ENCODE measurements around the gene DEGS2.

The DEGS2 gene

GRCh38 chr14:100132161-100132902 lies 27.1 kb downstream of the DEGS2 start:
- DNase-seq (ENCODE audit: low spot score): no peak

DNA sequence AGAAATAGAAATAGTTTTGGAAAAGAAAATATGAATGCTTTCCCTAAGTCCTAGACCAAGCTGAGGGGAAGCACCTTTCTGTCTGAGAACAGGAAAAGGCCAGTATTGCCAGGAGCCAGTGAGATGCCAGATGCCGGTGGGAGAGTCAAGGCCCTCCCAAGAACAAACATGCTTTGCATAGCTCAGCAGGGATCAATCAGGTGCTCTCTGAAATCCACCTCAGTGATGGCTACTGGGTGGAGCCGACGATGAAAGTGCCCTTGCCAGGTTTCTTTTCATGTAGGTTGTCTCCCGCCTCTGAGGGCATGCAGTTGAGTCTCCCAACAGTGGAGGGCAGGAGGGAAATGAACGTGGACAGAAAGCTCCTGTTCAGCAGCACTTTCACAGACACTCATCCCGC lies 28.3 kb downstream of the DEGS2 start:
- peak; percentile 62 for DNase-seq (ENCODE audit: low spot score)

DNA sequence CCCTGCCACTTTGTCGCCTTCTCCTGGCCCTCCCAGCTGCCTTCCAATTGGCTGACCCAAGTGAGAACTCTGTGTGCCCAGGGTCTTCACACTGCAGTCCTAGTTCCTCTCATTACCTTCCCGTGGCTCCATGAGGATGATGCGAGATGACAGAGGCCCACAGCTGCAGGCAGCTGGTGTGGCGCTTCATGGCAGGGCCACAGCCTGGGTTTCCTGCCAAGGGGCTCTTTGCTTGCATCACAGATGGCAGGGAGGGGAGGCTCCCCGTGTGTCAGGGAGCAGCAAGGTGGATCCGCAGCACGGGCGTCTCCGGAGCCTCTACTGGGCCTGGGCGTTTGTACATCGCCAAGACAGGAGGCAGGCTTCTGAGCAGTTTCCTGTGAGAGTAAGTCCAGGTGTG lies 28.9 kb downstream of the DEGS2 start:
- DNase-seq (ENCODE audit: low spot score): no peak

GRCh38 chr14:100129161-100129589 lies 30.3 kb downstream of the DEGS2 start:
- DNase-seq (ENCODE audit: low spot score): no peak

GRCh38 chr14:100128688-100129087 lies 30.8 kb downstream of the DEGS2 start:
- no peak for DNase-seq (ENCODE audit: low spot score)

GRCh38 chr14:100127853-100128455 lies 31.5 kb downstream of the DEGS2 start:
- no peak for DNase-seq (ENCODE audit: low spot score)

DNA sequence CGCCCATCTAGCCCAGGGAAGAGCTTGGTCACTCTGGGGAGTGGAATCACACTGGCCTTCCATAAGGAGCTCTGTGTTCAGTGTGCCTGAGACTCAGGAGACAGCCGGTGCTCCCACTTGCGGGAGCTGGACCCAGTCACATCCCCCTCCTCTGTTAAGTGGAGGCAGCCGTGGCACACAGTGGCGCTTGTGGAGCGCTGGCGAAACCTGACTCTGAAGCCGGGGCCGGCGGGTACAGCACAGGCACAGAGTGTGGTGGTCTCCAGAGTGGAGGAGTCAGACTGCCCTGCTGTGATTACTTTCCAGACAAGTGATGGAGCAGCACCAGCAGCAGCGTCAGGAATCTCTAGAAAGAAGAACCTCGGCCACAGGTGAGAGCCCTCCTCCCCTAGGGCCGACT lies 33.0 kb downstream of the DEGS2 start:
- no peak for DNase-seq (ENCODE audit: low spot score)

DNA sequence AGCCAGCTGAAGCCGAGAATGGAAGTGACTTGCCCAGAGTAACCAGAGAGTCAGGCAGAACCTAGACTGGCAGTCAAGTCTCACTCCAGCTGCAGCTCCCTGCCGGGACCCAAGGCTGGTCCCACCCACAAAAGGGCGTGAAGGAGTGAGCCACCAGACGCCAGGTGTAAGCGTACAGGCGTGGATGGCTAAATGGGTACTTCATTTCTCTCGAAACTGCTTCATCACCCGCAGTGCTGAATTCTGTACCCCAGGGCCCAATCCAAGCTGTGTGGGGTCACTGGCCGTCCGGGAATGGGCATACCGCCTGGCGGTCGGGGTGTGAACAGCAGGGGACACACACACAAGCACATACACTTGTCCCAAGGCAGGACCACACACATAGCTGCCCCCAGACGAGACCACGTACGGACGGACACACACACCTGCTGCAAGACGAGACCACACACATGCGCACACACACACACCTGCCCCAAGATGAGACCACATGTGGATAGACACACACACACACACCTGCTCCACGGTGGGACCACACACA lies 34.8 kb downstream of the DEGS2 start:
- DNase-seq (ENCODE audit: low spot score): no peak

GRCh38 chr14:100123618-100124017 lies 35.8 kb downstream of the DEGS2 start:
- DNase-seq (ENCODE audit: low spot score): no peak

GRCh38 chr14:100122481-100123223 lies 36.8 kb downstream of the DEGS2 start:
- no peak for DNase-seq (ENCODE audit: low spot score)

- DNase-seq (ENCODE audit: low spot score): no peak
These were observed 37.6 kb downstream of the DEGS2 start for GRCh38 chr14:100121643-100122480.

- no peak for DNase-seq (ENCODE audit: low spot score)
These were observed 38.7 kb downstream of the DEGS2 start for GRCh38 chr14:100120522-100121269.

DNA sequence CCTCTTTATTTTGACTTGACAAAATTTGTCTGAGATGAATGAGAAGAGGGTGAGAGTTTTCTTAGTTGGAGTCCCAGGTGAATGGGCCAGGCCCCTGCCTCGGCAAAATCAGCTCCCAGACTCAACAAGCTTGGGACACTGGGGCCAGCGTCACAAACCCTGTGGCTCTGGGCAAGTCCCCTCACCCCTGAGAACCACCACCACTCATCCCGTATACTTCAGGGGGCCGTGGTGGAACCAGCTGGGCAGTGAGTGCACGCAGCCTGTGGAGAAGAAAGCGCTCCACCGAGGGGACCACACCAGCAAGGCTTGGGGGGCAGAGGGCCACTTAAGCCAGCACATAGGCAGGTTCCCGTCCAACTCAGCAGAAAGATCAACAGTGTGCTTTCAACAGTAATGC lies 40.2 kb downstream of the DEGS2 start:
- DNase-seq (ENCODE audit: low spot score): no peak

DNA sequence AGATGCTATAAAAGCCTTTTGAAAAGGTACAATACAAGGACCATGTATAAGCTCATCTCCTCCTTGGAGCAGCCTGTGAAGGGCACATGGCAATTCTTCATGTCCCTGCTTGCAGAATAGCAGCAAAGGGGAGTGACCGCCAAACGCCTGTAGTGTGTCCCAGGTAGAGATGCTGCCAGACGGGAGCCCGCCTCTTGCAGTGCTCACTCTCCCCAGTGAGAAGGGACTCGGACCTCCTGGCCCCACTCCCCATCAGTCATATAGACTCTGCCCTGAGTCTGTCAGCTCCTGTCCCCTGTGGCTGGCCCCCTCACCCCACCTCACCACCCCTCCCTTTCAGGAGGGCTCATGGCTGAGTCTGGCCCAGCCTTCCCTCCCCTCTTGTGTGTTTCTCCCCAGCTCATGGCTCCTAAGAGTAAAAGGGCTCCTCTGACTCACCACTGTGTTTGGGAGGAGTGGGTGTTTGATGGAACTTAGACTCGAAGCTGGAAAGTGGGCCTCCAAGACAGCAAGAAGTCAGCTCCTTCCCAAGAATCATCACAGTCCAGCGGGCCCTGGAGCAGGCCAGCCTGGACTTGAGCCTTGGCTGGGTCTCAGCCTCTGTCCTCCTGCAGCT lies 40.9 kb downstream of the DEGS2 start:
- no peak for DNase-seq (ENCODE audit: low spot score)

- no peak for DNase-seq (ENCODE audit: low spot score)
These were observed 41.6 kb downstream of the DEGS2 start for GRCh38 chr14:100117633-100118395.

DNA sequence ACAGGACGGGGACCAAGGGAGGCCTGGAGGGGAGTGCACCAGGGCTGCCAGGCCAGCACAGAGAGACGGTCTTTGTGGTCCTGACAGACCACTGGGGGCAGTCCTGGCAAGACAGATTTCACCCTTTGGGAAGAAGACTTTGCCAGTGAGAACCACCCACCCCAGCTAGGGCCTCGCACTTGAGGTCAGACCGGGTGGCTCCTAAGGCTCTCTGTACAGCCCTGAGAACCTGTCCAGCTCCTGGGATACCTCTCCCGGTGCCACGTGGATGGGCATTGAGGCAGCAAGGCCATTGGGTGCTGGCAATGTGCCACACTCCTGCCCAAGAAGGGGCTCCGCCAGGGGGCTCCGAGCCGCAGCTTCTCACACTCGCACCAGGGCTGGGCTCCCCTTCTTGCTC lies 42.4 kb downstream of the DEGS2 start:
- no peak for DNase-seq (ENCODE audit: low spot score)

GRCh38 chr14:100116134-100116533 lies 43.3 kb downstream of the DEGS2 start:
- DNase-seq (ENCODE audit: low spot score): no peak

DNA sequence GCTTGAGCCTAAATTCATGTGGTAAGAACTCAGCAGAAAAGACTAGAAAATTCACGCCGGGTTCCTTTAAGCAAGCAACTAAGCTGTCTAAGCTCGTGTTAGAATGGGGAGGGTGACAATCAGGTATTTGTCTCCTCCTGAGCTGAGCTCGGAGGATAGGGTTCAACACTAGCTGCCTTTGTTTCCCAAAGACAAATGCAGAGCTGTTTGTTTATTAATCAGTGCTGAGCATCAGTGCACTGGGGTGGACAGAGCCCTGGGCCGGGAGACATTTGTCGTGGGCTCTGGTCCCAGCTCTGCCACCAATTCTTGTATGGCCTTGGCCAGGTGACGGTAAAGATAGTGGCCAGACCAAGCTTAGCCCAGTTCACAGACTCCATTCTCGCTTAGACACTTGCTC lies 43.7 kb downstream of the DEGS2 start:
- DNase-seq (ENCODE audit: low spot score): no peak

GRCh38 chr14:100115236-100115635 lies 44.2 kb downstream of the DEGS2 start:
- DNase-seq (ENCODE audit: low spot score): no peak

All from iPS-NIHi11 (cell line).